Heart left ventricle (tissue), 13 donors: ENCODE results near the gene OSM.

Source experiments
- CTCF ChIP-seq, 12 donors: fragments of 200-600 bp; sonication (generic) in 4 of 12; IDR thresholded peaks; one replicate each; pipeline versions ENCODE4 v1.5.0 to v1.8.0; 2018 to 2022; ENCODE audit warnings: antibody characterized with exemption in 12 of 12, mild to moderate bottlenecking in 5 of 12
- POLR2A ChIP-seq, 2 donors: fragments of 450-650 bp; IDR thresholded peaks; one replicate each; pipeline ENCODE4 v1.6.1; 2017; ENCODE audit warnings: antibody characterized with exemption in 2 of 2, mild to moderate bottlenecking in 2 of 2, moderate library complexity in 2 of 2
- donor health status: ischemic (EF 13 %, LVEDD 7.1; RV severe dilation, severe dysfunction).
- donor health status: DM: no; HTN: yes; CAD: no.
- donor health status: DM: no; HTN: no; CAD: no.
- donor health status: ischemic (EF 25% LVEDD 6.9; RV normal size, moderate dysfunction).
- donor health status: ischemic (EF 25% LVEDD 5.7; RV mildly dilated, moderate dysfunction).
- donor health status: ischemic (EF 35%, LVEDD 5.7; RV mildly dilated, moderate dysfunction).
- donor health status: nonischemic (EF 11% LVEDD 7.7; RV severe dilation, severe dysfunction).
- donor health status: DM: yes; HTN: yes; CAD: no.
- donor health status: PGD.
- donor health status: ischemic (EF 29% LVEDD 5.4; RV normal size, mild dysfunction).
- donor health status: nonischemic (EF 23%, LVEDD 6.1; RV moderate dilation, normal function).

GRCh38 chr22:30244641-30245040, 22.0 kb downstream of the OSM start:
- TF ChIP-seq CTCF (IDR thresholded peaks at IDR 0.05) (no peak), POLR2A (IDR thresholded peaks at IDR 0.05) (no peak)
